K562 (cell line): ENCODE results near the gene FIBP. TPM values are rescaled to one million over a fixed set of nuclear protein-coding genes. Genes with fewer than 3 reads are reported as not detected.
A peak's percentile ranks its signal among the peaks of the same experiment; 100 is the strongest.

ENCODE experiments used
- ARID4B ChIP-seq: sonication (generic); formaldehyde crosslinking; IDR thresholded peaks from 2 replicates; pipeline ENCODE4 v1.8.0; 2022; ENCODE audit warnings: mild to moderate bottlenecking, missing genetic modification reagents
- CHD4 ChIP-seq: fragments of 200-600 bp; sonication (generic); IDR thresholded peaks from 3 replicates; pipeline ENCODE4 v1.6.1; 2012; ENCODE audit warnings: low read depth, mild to moderate bottlenecking, mixed read lengths, low read length, inconsistent platforms; ENCODE audit not compliant: insufficient read depth, insufficient replicate concordance, poor library complexity, severe bottlenecking
- FOXA1 ChIP-seq: fragments of 450-650 bp; IDR thresholded peaks from 2 replicates; pipeline ENCODE4 v1.6.1; 2016; ENCODE audit warnings: mild to moderate bottlenecking, borderline replicate concordance
- GATA2 ChIP-seq: sonication (generic); formaldehyde crosslinking; IDR thresholded peaks from 2 replicates; pipeline ENCODE4 v1.4.0; 2020; ENCODE audit warnings: mild to moderate bottlenecking, missing genetic modification reagents
- HMGN3 ChIP-seq: IDR thresholded peaks from 2 replicates; pipeline ENCODE4 v1.6.1; 2011; ENCODE audit warnings: borderline replicate concordance, low read depth, mild to moderate bottlenecking, mixed read lengths, low read length; ENCODE audit not compliant: insufficient read length; ENCODE audit errors: extremely low read depth
- MTA3 ChIP-seq: fragments of 450-650 bp; formaldehyde crosslinking; IDR thresholded peaks from 2 replicates; pipeline ENCODE4 v1.6.1; 2017; ENCODE audit warnings: mild to moderate bottlenecking, borderline replicate concordance
- MYNN ChIP-seq, 2 experiments: sonication (generic); formaldehyde crosslinking in 1 of 2; IDR thresholded peaks; 2 replicates each; pipeline versions ENCODE4 v1.5.0 to v1.6.1; 2016 to 2020; ENCODE audit warnings: antibody characterized with exemption in 1 of 2, missing genetic modification reagents in 1 of 2
- NBN ChIP-seq: fragments of 450-650 bp; IDR thresholded peaks from 2 replicates; pipeline ENCODE4 v1.6.1; 2016; ENCODE audit warnings: low read depth, mild to moderate bottlenecking
- NCOA4 ChIP-seq: fragments of 450-650 bp; IDR thresholded peaks from 2 replicates; pipeline ENCODE4 v1.6.1; 2018; ENCODE audit warnings: mild to moderate bottlenecking; ENCODE audit not compliant: partially characterized antibody
- RCOR1 ChIP-seq, 2 experiments: IDR thresholded peaks; 2 replicates each; pipeline ENCODE4 v1.6.1; 2012; ENCODE audit warnings: low read depth in 2 of 2, low read length in 2 of 2, borderline replicate concordance in 1 of 2, improper control_type of control experiment in 1 of 2
- SIN3B ChIP-seq: fragments of 450-650 bp; IDR thresholded peaks from 2 replicates; pipeline ENCODE4 v1.6.1; 2017; ENCODE audit warnings: low read depth, mild to moderate bottlenecking, moderate library complexity
- SMC3 ChIP-seq: conservative IDR thresholded peaks from 2 replicates; pipeline ENCODE4 v1.6.1; 2011; ENCODE audit warnings: low read depth, low read length, improper control_type of control experiment; ENCODE audit not compliant: insufficient read depth
- TEAD2 ChIP-seq: fragments of 450-650 bp; IDR thresholded peaks from 2 replicates; pipeline ENCODE4 v1.6.1; 2016; ENCODE audit warnings: missing genetic modification characterization, control low read depth, missing compliant biosample characterization
- ZC3H11A ChIP-seq: IDR thresholded peaks from 2 replicates; pipeline ENCODE4 v1.6.1; 2012; ENCODE audit warnings: low read depth, low read length, improper control_type of control experiment
- ZNF134 ChIP-seq: fragments of 250-450 bp; sonication (Bioruptor Pico); conservative IDR thresholded peaks from 2 replicates; pipeline ENCODE4 v1.4.0; 2020
- ZNF668 ChIP-seq: fragments of 250-450 bp; sonication (Bioruptor Pico); IDR thresholded peaks from 2 replicates; pipeline ENCODE4 v1.8.0; 2022; ENCODE audit warnings: mild to moderate bottlenecking, inconsistent platforms
- polyA plus RNA-seq, 8 experiments: library from polyadenylated mRNA; depleted of rRNA in 4 of 8; stranded (reverse) in 5 of 8; unstranded in 3 of 8; fragments of >200 nt; fragmentation: Nextera tagmentation in 2 of 8; fragmentation: Illumina TruSeq in 1 of 8; extraction: Ambion mirVana in 2 of 8; extraction: Trizol in 1 of 8; gene quantifications; 2 replicates each; pipeline versions ENCODE4 v1.2.1 to v1.2.3, GENCODE V29; 2011 to 2014; ENCODE audit warnings: inconsistent platforms in 1 of 8, missing spikeins in 1 of 8
- total RNA-seq, 7 experiments: library from RNA; depleted of rRNA in 6 of 7; stranded (reverse); fragments of >200 nt in 6 of 7; fragmentation: Illumina TruSeq in 2 of 7; extraction: Trizol in 2 of 7; gene quantifications; 2 replicates each; pipeline versions ENCODE4 v1.2.1 to v1.2.3, GENCODE V29; 2011 to 2021; ENCODE audit warnings: low replicate concordance in 1 of 7

Gene FIBP
- total and polyA plus RNA-seq, 9 of the 15 experiments (the other 6 are each of a cell fraction or from before 2014, with no cell fraction given): 41.2 to 79.2 (median 48.6) TPM

GRCh38 chr11:65900125-65900898, 12.0 kb upstream of the FIBP start, which contains the start of gene FOSL1 (continued):
- TF ChIP-seq NBN (no peak), SIN3B (peak; percentile 28; the same call in 1 of the 2 replicates), GATA2 (no peak), ZC3H11A (no peak), ARID4B (CRISPR knock-in tag) (no peak; the same call in 1 of the 2 replicates), MTA3 (peak; percentile 87; the same call in 1 of the 2 replicates), ZNF668 (CRISPR knock-in tag) (no peak), NCOA4 (no peak), MYNN (IDR thresholded peaks at IDR 0.05) (0 out of 2 replicates have a peak, but pooled peaks have one; percentile 23), MYNN (CRISPR knock-in tag; IDR thresholded peaks at IDR 0.05) (no peak), SMC3 (no peak), ZNF134 (no peak), HMGN3 (peak; percentile 91), TEAD2 (tag) (no peak), FOXA1 (no peak), RCOR1 (IDR thresholded peaks at IDR 0.05; ENCODE audit: borderline replicate concordance in 1 of 2, low read depth in 2 of 2, low read length in 2 of 2) (no peak; a peak in 1 of 4 replicates), CHD4 (no peak)
